PC-9 (cell line): ENCODE data around the gene PITPNM3. TPM values are rescaled to one million over a fixed set of nuclear protein-coding genes. Genes with fewer than 3 reads are reported as not detected.

Experiments
- BruUV-seq: library from RNA; stranded (reverse); fragments of 400-500 nt; replicated peaks from 2 replicates; lab custom pipeline; 2021; lab: Mats Ljungman, UMichigan
- CTCF ChIA-PET: fragments of 300-600 bp; sonication (Branson Sonifier 250); formaldehyde crosslinking; loops from one replicate; lab custom pipeline; 2022; ENCODE audit warnings: antibody characterized with exemption; lab: Charles Lee
- POLR2A ChIA-PET: fragments of 300-600 bp; sonication (Branson Sonifier 250); formaldehyde crosslinking; loops from one replicate; lab custom pipeline; 2022; ENCODE audit warnings: antibody characterized with exemption; ENCODE audit not compliant: unreplicated experiment; lab: Charles Lee
- DNase-seq, 2 experiments: peaks; one replicate each; pipeline versions ENCODE4 v3.0.0 to v3.0.0-alpha.2; 2015 to 2022; ENCODE audit warnings: mixed read lengths in 1 of 2
- H2AFZ ChIP-seq: fragments of 200-600 bp; sonication (generic); 2 replicates; pipeline ENCODE4 v1.8.1; 2017; ENCODE audit warnings: antibody characterized with exemption
- H3F3A ChIP-seq: fragments of 200-600 bp; sonication (generic); 2 replicates; pipeline ENCODE4 v1.8.1; 2017; ENCODE audit warnings: antibody characterized with exemption, mild to moderate bottlenecking, low read depth; ENCODE audit not compliant: insufficient read depth
- H3K27ac ChIP-seq: fragments of 200-600 bp; sonication (generic); 2 replicates; pipeline ENCODE4 v1.6.1; 2016; ENCODE audit warnings: mixed run types
- H3K27me3 ChIP-seq: fragments of 200-600 bp; sonication (generic); 2 replicates; pipeline ENCODE4 v1.6.1; 2016; ENCODE audit warnings: low read depth, mixed run types; ENCODE audit not compliant: insufficient read depth
- H3K36me3 ChIP-seq: fragments of 200-600 bp; sonication (generic); 2 replicates; pipeline ENCODE4 v1.6.1; 2016; ENCODE audit warnings: low read depth, mixed run types
- H3K4me1 ChIP-seq: fragments of 200-600 bp; sonication (generic); replicated peaks from 2 replicates; pipeline ENCODE4 v1.6.1; 2016; ENCODE audit warnings: mixed run types; ENCODE audit not compliant: insufficient read depth
- H3K4me2 ChIP-seq: fragments of 200-600 bp; sonication (generic); 2 replicates; pipeline ENCODE4 v1.6.1; 2017; ENCODE audit warnings: mixed run types
- H3K4me3 ChIP-seq: fragments of 200-600 bp; sonication (generic); 2 replicates; pipeline ENCODE4 v1.6.1; 2016; ENCODE audit warnings: mixed run types
- H3K79me2 ChIP-seq: fragments of 200-600 bp; sonication (generic); 2 replicates; pipeline ENCODE4 v1.6.1; 2017; ENCODE audit warnings: low read depth, mixed run types
- H3K9me2 ChIP-seq: fragments of 200-600 bp; sonication (generic); 2 replicates; pipeline ENCODE4 v1.8.1; 2017; ENCODE audit warnings: mild to moderate bottlenecking; ENCODE audit not compliant: insufficient read depth
- H3K9me3 ChIP-seq: fragments of 200-600 bp; sonication (generic); 2 replicates; pipeline ENCODE4 v1.8.1; 2016; ENCODE audit warnings: low read depth; ENCODE audit not compliant: insufficient read depth
- H4K20me1 ChIP-seq: fragments of 200-600 bp; sonication (generic); 2 replicates; pipeline ENCODE4 v1.8.1; 2017; ENCODE audit not compliant: insufficient read depth
- CTCF ChIP-seq: fragments of 200-600 bp; sonication (generic); conservative IDR thresholded peaks from 2 replicates; pipeline ENCODE4 v1.6.1; 2017; ENCODE audit warnings: mixed run types, antibody characterized with exemption, mild to moderate bottlenecking, moderate library complexity
- EZH2 ChIP-seq: fragments of 200-600 bp; sonication (generic); IDR thresholded peaks from 2 replicates; pipeline ENCODE4 v1.8.0; 2017; ENCODE audit warnings: antibody characterized with exemption, low read depth
- intact Hi-C: fragments of 100-400 bp; cut with micrococcal nuclease; formaldehyde crosslinking; loops from one replicate; pipeline ENCODE4 v1.10.0; 2022; ENCODE audit not compliant: unreplicated experiment
- total RNA-seq: library from RNA; stranded (reverse); gene quantifications from 2 replicates; pipeline ENCODE4 v1.2.3, GENCODE V29; 2021

Gene PITPNM3
- total RNA-seq, 1 experiment from 2014 or later, result 16.9 TPM

- H2AFZ ChIP-seq, result no peak overlapping the region
- H3K9me3 ChIP-seq, result no peaks in the 10 kb centered on the region
- no peak for TF ChIP-seq EZH2
- TF ChIP-seq CTCF, result no peak
- H3K9me2 ChIP-seq, result no peaks in the 10 kb centered on the region
- H3F3A ChIP-seq, result peaks cover 19% of the 10 kb centered on the region
- H3K4me3 ChIP-seq, result no peak overlapping the region
- BruUV-seq, result no TSS peak
- no peaks in the 10 kb centered on the region for H4K20me1 ChIP-seq
- peaks cover 32% of the 10 kb centered on the region for H3K4me1 ChIP-seq
- no peak overlapping the region for H3K4me2 ChIP-seq
- intact Hi-C loops, result loop anchor here (5.0 kb wide), 1 partner anchor 48 kb away; no protein-coding TSS in a partner anchor
- no peaks in the 10 kb centered on the region for H3K27me3 ChIP-seq
- ChIA-PET CTCF (no interaction called here), POLR2A (no interaction called here)
- H3K27ac ChIP-seq, result no peak overlapping the region
- DNase-seq, result no peak
- no peaks in the 10 kb centered on the region for H3K79me2 ChIP-seq
- H3K36me3 ChIP-seq, result no peaks in the 10 kb centered on the region
Measured at GRCh38 chr17:6474376-6474775, 82.0 kb downstream of the PITPNM3 start.

GRCh38 chr17:6473128-6473767 is 83.1 kb downstream of the PITPNM3 start:
- no peak overlapping the region for H3K4me3 ChIP-seq
- ChIA-PET POLR2A (interaction anchor here (0.6 to 0.8 kb wide), 3 partner anchors 16 to 167 kb away, joined by 3 to 7 read pairs (median 3); partner anchors contain the start of gene KIAA0753), CTCF (interaction anchor here (0.6 to 2.6 kb wide), 10 partner anchors 50 to 118 kb away, joined by 3 to 13 read pairs (median 4); no protein-coding TSS in a partner anchor)
- H3K79me2 ChIP-seq, result no peaks in the 10 kb centered on the region
- no TSS peak for BruUV-seq
- H4K20me1 ChIP-seq, result no peaks in the 10 kb centered on the region
- H3K9me2 ChIP-seq, result no peaks in the 10 kb centered on the region
- no peak overlapping the region for H3K4me2 ChIP-seq
- peak; percentile 51 to 87 for DNase-seq
- H3F3A ChIP-seq, result peaks cover 19% of the 10 kb centered on the region
- no peak overlapping the region for H3K27ac ChIP-seq
- no peaks in the 10 kb centered on the region for H3K27me3 ChIP-seq
- no peaks in the 10 kb centered on the region for H3K36me3 ChIP-seq
- no peaks in the 10 kb centered on the region for H3K9me3 ChIP-seq
- TF ChIP-seq EZH2, result no peak
- TF ChIP-seq CTCF, result peak; percentile 99
- H3K4me1 ChIP-seq, result peaks cover 32% of the 10 kb centered on the region
- no peak overlapping the region for H2AFZ ChIP-seq
- intact Hi-C loops, result loop anchor here (1.0 to 5.0 kb wide), 5 partner anchors 34 to 168 kb away; partner anchors contain the start of genes KIAA0753 and TXNDC17

- ChIA-PET POLR2A (interaction anchor here (0.5 to 0.8 kb wide), 3 partner anchors 16 to 129 kb away, joined by 4 to 7 read pairs (median 5); no protein-coding TSS in a partner anchor), CTCF (interaction anchor here (0.6 to 2.6 kb wide), 11 partner anchors 51 to 560 kb away, joined by 3 to 13 read pairs (median 4); no protein-coding TSS in a partner anchor)
- no peak overlapping the region for H3K27ac ChIP-seq
- TF ChIP-seq CTCF (no peak), EZH2 (no peak)
- intact Hi-C loops, result loop anchor here (2.0 to 5.0 kb wide), 3 partner anchors 50 to 168 kb away; partner anchors contain the start of genes KIAA0753 and TXNDC17
- no peaks in the 10 kb centered on the region for H3K36me3 ChIP-seq
- H3K4me1 ChIP-seq, result peaks cover 32% of the 10 kb centered on the region
- H4K20me1 ChIP-seq, result no peaks in the 10 kb centered on the region
- H3K27me3 ChIP-seq, result no peaks in the 10 kb centered on the region
- H3K9me2 ChIP-seq, result no peaks in the 10 kb centered on the region
- no peaks in the 10 kb centered on the region for H3K79me2 ChIP-seq
- H3K4me2 ChIP-seq, result peak overlapping the region; percentile 56; the same call in 1 of the 2 replicates
- H3K4me3 ChIP-seq, result no peak overlapping the region
- DNase-seq, result no peak
- no peak overlapping the region for H2AFZ ChIP-seq
- H3K9me3 ChIP-seq, result no peaks in the 10 kb centered on the region
- H3F3A ChIP-seq, result peaks cover 19% of the 10 kb centered on the region
- no TSS peak for BruUV-seq
Measured at GRCh38 chr17:6472517-6472916, 83.8 kb downstream of the PITPNM3 start.
